HG03139 (cell line): Measurements from ENCODE around the gene GUCA2A.

Source experiments
- ATAC-seq: cut with Tn5 transposase; IDR thresholded peaks from one replicate; pipeline ENCODE4 v1.9.1; 2021; ENCODE audit not compliant: unreplicated experiment

GUCA2A gene

GRCh38 chr1:42133809-42134526 lies 30.6 kb downstream of the GUCA2A start:
- ATAC-seq: no peak

GRCh38 chr1:42133390-42133789 lies 31.2 kb downstream of the GUCA2A start:
- ATAC-seq: no peak

GRCh38 chr1:42130061-42130660 lies 34.4 kb downstream of the GUCA2A start:
- no peak for ATAC-seq

GRCh38 chr1:42128964-42129363 lies 35.6 kb downstream of the GUCA2A start:
- ATAC-seq: no peak

- no peak for ATAC-seq
Observed at GRCh38 chr1:42128499-42128898, 36.0 kb downstream of the GUCA2A start.

GRCh38 chr1:42127767-42128166 lies 36.8 kb downstream of the GUCA2A start:
- no peak for ATAC-seq

GRCh38 chr1:42125552-42125951 lies 39.0 kb downstream of the GUCA2A start:
- ATAC-seq: no peak

GRCh38 chr1:42122408-42122807 lies 42.1 kb downstream of the GUCA2A start:
- no peak for ATAC-seq

- ATAC-seq: no peak
Observed at GRCh38 chr1:42118125-42118524, 46.4 kb downstream of the GUCA2A start.

GRCh38 chr1:42117214-42117613 lies 47.3 kb downstream of the GUCA2A start:
- no peak for ATAC-seq

GRCh38 chr1:42114229-42114628 lies 50.3 kb downstream of the GUCA2A start:
- ATAC-seq: no peak
